Activated CD4-positive, alpha-beta T cell treated with anti-CD3 and anti-CD28 coated beads, Interleukin-2, amount 50 U/mL, for 48 hours (primary cell): ENCODE results near the gene IGF1R.

Source experiments
- DNase-seq, 2 experiments: peaks; one replicate each; pipeline ENCODE4 v3.0.0-alpha.2; 2020

Gene IGF1R

DNA sequence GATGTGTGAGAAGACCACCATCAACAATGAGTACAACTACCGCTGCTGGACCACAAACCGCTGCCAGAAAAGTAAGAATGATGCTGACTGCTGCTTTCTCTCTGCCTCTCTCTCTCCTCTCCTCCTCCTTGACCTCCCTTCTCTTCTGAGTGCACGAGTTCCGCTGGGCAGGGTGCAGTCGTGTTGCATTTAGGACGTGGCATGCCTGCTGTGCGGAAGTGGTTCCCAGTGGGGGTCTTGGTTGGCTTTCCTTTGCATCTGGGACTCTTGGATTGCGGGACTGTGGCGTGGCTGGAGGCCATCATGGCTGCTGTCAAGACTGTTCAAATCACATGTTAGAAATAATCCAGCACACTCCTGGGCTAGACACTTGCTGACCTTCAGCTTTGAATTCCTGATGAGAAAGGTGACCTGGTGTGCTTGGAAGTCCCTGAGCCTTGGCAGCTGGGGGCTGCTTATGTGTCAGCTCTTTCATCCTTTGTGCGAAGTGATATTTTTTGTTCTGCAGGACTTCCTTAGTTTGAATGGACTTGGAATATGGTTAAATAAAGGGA lies 59.8 kb downstream of the IGF1R start:
- no peak for DNase-seq

DNA sequence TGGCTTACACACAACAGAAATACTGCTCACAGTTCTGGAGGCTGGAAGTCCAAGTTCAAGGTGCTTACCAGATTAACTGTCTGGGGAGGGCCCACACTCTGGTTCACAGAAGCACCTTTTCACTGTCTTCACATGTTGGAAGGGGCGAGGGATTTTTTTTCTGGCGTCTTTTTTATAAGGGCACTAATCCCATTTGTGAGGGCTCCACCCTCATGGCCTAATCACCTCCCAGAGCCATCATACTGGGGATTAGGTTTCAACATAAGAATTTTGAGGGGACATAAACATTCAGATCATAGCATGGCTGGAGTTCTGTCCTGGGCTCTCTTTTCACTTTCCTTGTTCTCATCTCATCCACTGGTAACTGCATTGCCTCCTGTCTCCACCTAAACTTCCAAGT lies 63.5 kb downstream of the IGF1R start:
- no peak for DNase-seq

DNA sequence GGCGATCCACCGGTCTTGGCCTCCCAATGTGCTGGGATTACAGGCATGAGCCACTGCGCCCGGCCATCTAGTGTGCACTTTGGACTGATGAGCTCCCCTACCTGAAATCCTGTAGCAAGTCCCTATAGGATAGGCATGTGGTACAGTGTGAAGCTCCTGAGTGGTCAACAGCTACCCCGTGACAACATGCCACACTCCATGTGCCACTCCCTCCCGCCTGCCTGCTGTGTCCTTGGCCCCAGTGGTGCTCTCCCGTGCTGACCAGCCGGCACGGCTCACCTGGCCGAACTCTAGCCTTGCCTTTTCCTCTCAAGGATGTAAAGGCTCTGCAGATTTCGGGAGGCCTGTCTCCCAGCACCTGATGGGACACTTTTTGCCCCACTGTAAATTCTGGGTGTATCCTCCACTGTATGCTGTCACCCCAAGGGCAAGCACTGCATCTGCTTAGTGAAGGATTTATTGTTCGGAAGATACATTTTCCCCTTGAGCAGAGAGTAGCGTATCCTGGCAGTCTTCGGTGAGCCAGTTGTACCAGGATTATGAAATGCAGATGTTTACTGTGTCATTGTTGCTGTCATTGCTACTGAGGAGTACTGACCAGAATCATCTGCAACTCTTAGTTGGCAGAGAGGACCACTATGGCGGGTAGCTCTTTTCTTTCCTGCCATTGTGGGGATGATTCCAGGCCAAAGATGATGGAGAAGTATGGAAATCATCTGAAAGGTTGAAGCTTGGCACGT lies 64.7 kb downstream of the IGF1R start:
- no peak for DNase-seq

GRCh38 chr15:98713585-98714001 lies 65.3 kb downstream of the IGF1R start:
- no peak for DNase-seq

DNA sequence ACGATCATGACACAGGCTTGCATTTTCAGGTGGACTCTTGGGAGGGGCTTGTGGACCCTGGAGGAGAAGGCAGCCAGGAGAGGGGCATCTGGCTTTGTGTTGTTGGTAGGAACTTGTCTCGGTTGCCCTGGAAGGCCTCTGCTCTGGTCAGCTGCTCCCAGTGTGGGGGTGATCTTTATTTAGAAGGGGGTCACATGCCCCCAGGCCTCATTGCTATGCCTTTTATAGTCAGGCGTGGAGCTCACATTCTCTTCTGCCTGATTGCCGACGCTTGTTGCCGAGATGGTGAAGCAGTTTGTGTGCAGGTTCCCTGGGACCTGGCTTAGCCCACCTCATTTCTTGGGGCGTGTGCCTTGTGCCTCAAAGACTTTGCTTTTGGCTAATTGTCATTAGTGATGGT lies 66.6 kb downstream of the IGF1R start:
- no peak for DNase-seq

- DNase-seq = no peak
These were observed 67.1 kb downstream of the IGF1R start for GRCh38 chr15:98715401-98715800.

DNA sequence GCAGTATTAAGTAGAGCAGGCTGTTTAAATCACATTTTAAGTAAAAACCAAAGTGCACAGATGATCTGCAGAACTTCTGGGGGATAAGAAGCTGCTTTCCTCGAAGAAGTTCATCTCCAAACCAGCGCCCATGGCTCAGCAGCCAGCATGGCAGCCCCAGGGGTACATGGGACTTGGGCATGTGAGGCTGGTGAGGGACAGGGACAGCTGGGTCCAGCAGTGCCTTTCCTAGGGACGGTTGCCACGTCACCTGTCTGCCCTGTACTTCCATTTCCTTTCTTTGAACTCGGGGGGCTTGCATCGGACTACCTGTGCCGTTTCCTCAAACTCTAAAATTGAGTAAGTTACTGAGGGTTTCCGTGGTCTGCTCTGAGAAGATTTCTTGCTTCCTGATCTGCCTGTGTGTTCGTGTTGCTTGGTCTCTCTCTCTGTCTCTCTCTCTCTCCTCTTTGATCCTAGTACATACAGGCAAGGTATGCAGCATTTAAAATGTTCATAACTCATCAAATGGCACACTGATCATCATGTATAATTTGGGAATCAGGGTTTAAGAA lies 67.6 kb downstream of the IGF1R start:
- no peak for DNase-seq

- no peak for DNase-seq
These were observed 69.0 kb downstream of the IGF1R start for GRCh38 chr15:98717371-98717770.

DNA sequence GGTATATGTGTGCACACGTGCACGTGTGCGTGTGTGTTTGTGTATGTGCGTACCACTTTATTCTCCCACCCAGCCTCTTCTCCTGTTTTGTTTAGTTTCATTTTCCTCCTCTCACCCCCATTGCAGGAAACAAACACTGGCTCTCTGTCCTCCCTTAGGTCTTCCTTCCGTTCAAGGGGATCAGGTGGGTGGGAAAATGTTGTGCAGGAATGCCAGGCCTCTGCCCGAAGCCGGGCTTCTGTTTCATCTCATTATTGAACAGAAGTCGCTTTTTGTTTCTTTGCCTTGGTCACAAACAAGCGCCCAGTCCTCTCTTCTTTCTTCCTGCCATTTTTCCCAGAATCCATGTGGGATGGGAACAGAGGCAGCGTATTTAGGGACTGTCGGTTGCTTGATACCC lies 69.6 kb downstream of the IGF1R start:
- DNase-seq = no peak

DNA sequence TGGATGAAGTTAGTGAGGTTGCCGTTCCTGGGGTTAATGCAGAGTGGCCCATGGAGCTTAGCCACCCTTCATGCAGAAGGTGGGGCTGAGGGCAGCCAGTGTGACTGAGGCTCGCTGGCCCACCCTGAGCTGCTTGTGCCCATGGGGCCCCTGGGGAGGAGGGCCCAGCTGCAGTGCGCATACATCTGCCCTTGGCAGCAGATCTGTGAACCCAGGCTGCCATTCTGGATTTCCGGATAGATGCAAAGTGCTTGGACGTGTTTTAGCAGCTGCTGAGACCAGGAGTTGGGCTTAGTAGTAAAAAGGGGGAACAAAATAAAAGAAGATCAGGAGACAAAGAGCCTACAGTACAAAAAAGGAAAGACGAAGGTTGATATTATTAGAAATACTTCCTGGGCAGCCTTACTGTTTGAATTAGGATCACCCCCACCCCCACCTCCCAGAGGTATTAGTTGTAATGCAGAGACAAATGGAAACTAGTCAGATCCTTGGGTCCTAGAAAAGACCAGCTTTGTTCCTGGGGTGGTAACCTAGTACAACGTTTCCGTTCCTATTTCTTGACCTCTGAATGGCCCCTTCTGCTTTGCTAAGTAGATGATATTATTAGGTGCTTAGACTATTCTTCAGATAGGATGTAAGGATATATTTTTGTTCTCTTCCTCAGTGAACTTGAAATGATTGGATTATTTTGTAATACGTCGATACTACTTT lies 70.2 kb downstream of the IGF1R start:
- no peak for DNase-seq

DNA sequence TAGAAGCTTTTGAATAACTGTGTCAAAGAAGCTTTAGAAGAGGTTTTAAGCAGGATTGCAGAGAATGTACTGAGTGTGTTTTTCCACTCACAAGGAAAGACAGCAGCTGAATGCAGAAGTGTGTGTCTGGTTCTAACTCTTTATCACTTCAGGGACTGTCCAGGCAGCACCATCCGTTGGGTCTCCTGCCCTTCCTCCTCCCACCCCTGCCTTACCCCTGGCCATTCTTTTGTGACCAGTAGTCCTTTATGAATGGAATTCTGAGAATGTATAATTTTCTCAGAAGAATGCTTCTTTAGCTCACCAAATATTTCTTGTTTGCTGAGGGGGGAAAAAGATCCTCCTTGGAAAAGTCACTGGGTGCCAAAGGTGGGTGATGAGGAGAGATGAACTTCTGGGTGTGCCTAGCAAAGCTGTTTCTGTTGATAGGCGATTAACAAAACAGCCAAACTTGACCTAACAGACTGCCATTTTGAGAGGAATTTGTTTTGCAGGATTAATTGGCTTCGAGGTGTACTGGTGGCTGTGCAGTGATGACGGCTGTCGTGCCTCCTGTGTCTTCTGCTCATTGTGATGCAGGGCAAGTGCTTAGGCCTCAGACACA lies 70.9 kb downstream of the IGF1R start:
- no peak for DNase-seq

GRCh38 chr15:98720031-98720430 lies 71.7 kb downstream of the IGF1R start:
- no peak for DNase-seq

DNA sequence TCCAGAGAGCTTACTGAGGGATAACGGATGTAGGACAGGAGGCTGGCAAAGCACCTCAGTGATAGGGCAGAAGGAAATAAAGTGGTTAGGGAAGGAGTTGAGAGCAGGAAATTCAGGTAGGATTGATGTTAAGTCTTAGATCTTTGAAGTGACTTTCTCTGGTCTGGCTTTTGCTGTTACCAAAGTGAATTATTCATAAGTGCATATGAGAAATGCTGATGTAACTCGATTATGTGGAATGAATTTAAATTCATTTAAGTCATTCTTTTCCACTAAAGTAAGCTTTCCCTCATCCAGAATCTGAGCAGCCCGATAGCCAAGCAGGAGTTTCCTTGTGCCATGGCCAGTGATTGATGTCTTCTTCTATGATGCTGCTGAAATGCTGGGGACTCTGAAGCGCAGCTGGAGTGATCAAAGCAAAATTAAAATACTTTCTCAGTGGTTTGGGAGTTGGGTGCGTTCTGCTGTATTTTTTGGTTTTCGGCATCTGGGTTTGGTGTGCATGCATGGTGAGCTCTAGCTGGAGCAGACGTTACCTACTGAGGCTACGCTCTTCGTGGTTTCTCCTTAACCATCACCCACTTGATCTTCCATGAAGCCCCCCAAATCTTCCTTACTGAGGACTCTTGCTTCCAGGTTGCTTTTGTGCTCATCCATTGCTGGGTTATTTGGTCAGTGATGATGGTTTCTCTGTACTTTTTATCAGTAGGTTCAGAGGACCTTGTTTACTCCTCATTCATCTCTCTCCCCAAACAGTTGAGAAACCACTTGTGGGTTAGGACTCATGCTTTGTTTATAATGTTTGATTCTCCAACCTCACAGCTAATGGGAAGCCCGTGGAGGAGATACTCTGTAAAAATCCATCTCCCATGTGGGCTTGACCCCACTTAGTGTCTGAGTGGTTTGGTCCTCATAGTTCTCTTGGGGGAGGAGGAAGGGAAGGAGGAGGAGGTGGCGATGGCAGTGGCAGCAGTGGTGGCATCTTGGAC lies 72.5 kb downstream of the IGF1R start:
- no peak for DNase-seq

DNA sequence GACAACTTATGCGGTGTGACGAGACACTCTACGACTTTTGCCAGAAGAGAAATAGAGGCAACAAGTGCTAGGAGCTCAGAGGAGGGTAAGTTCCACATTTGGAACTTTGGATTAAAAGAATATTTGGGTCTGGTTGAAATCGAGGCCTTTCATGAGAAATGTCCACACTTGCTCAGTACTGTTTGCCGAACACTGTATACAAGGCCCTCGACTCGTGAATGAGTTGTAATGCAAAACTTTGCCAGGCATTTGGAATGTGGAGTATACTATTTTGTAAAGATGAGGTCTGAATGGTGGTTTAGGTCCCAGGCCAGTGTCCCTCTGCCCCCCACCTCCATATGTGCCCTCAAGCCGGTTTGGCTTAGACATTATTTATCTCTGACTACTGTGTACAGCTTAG lies 73.9 kb downstream of the IGF1R start:
- no peak for DNase-seq

DNA sequence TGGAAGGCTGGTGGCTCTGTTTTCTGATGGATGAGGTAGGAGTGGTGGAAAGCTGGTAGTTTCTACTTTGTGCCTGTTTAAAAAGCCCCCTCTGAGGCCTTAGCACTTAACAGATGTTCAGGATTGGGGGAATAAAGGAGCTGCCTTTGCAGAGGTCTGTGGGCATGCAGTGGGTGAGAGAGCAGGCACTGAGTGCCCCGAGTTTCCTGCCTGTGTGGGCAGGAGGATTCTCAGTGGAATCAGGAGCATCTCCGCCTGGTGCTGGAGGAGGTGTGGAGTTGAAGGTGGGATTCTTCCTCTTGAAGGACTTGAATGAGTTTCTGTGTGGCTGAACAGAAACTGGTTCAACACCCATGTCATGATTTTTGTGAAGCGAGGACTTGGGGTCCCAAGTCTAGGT lies 74.3 kb downstream of the IGF1R start:
- no peak for DNase-seq

GRCh38 chr15:98723195-98723594 lies 74.9 kb downstream of the IGF1R start:
- DNase-seq = no peak

DNA sequence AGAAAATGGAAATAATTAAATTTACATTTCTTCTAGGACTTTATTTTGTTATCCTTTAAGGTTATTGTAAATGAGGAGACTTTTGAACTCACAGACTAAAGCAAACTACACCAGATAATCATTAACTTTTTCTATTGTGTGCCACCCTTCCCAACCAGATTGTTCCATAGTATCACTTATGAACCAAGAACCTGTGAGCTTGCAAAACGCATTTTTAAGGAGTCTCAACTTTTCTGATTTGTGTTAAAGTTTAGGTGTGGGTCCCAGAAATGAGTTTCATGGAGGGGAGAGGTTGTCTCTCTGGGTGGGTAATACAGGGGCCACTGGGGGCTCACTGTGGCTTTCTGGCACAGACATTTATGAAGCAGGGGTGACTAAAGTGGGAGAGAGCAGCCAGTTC lies 75.7 kb downstream of the IGF1R start:
- DNase-seq = no peak

DNA sequence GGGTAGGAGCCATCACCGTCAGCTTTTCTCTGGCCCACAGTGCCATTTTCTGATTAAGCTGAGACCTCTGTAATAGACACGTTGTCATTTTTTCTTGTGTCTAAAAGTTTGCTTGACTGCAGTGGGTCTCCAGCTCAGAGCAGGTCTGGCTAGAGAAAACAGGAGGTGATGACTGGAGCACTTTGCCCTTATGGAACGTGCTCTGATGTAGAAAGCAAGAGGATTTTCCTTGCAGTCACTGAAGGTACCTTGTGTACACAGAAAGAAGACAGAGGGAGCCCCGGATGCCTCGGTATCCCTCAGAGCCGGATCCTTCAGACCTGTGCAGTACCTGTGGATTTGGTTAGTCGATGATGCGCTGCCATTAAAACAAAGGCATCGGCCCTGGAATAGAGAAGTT lies 76.2 kb downstream of the IGF1R start:
- DNase-seq = no peak

DNA sequence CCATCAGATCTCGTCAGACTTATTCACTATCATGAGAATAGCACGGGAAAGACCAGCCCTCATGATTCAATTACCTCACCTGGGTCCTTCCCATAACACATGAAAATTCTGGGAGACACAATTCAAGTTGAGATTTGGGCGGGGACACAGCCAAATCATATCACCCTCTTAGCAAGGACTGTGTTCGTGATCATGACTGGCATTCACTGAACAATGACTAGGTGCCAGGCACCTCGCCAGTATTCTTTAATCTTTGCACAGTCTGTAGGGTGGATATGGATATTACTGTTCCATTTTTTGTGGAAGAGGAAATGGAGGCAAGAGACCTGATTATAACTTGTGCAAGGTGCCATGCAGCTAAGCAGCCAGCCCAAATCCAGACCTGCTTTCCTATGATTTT lies 77.5 kb downstream of the IGF1R start:
- DNase-seq = no peak

GRCh38 chr15:98727115-98728040 lies 79.0 kb downstream of the IGF1R start:
- no peak for DNase-seq
